HUES48 (cell line): ENCODE results near the gene SLC35G3.

ENCODE experiments used
- H3K27ac ChIP-seq: one replicate; pipeline ENCODE4 v1.7.0; 2013; ENCODE audit warnings: low read depth, low read length, inconsistent platforms
- H3K27me3 ChIP-seq: 2 replicates; pipeline ENCODE4 v1.6.1; 2013; ENCODE audit warnings: mild to moderate bottlenecking, low read length; ENCODE audit not compliant: control insufficient read depth, insufficient read depth
- H3K36me3 ChIP-seq: 2 replicates; pipeline ENCODE4 v1.6.1; 2013; ENCODE audit warnings: low read length; ENCODE audit not compliant: control insufficient read depth, insufficient read depth
- H3K4me1 ChIP-seq: 2 replicates; pipeline ENCODE4 v1.6.1; 2013; ENCODE audit warnings: mild to moderate bottlenecking, low read length; ENCODE audit not compliant: control insufficient read depth, insufficient read depth
- H3K4me3 ChIP-seq: 2 replicates; pipeline ENCODE4 v1.5.1; 2013; ENCODE audit warnings: mild to moderate bottlenecking, low read depth, low read length
- H3K9ac ChIP-seq: 2 replicates; pipeline ENCODE4 v1.6.1; 2013; ENCODE audit warnings: mild to moderate bottlenecking, low read depth, low read length, moderate library complexity
- H3K9me3 ChIP-seq: 2 replicates; pipeline ENCODE4 v1.6.1; 2013; ENCODE audit warnings: low read length; ENCODE audit not compliant: control insufficient read depth, insufficient read depth

The SLC35G3 gene

DNA sequence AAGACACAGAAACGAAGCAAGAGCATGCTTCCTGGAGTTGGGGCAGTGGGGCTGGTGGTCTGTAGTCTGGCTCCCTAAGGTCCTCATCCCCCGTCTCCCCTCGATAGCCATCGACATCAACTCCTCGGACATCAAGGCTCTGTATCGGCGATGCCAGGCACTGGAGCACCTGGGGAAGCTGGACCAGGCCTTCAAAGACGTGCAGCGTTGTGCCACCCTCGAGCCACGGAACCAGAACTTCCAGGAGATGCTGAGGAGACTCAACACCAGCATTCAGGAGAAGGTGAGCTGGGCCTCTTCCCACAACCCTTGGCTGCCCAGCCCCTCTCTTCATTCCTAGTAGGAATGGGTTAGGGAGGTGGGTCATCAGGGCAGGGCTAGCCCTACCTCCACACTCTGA lies 44.3 kb downstream of the SLC35G3 start:
- Histone ChIP-seq H3K4me1 (no peaks in the 10 kb centered on the region), H3K27ac (no peak overlapping the region), H3K9ac (no peak overlapping the region), H3K36me3 (no peaks in the 10 kb centered on the region), H3K9me3 (no peaks in the 10 kb centered on the region), H3K27me3 (no peaks in the 10 kb centered on the region), H3K4me3 (no peak overlapping the region)

DNA sequence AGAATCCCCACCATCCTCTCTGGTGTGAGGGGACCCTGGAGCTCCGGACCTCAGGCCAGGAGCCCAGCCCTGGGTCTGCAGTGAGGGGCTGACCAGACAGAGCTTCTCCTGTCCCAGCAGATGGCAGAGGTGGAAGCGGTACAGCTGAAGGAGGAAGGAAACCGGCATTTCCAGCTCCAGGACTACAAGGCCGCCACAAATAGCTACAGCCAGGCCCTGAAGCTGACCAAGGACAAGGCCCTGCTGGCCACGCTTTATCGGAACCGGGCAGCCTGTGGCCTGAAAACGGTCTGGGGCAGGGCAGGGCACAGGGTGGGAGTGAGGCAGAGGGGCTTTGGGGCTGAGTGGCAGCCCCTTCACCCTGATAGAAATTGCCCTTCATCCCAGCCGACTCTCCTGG lies 46.0 kb downstream of the SLC35G3 start:
- no peaks in the 10 kb centered on the region for H3K9me3 ChIP-seq
- H3K27ac ChIP-seq, result no peak overlapping the region
- no peaks in the 10 kb centered on the region for H3K4me1 ChIP-seq
- no peaks in the 10 kb centered on the region for H3K27me3 ChIP-seq
- H3K4me3 ChIP-seq, result no peak overlapping the region
- no peak overlapping the region for H3K9ac ChIP-seq
- no peaks in the 10 kb centered on the region for H3K36me3 ChIP-seq

DNA sequence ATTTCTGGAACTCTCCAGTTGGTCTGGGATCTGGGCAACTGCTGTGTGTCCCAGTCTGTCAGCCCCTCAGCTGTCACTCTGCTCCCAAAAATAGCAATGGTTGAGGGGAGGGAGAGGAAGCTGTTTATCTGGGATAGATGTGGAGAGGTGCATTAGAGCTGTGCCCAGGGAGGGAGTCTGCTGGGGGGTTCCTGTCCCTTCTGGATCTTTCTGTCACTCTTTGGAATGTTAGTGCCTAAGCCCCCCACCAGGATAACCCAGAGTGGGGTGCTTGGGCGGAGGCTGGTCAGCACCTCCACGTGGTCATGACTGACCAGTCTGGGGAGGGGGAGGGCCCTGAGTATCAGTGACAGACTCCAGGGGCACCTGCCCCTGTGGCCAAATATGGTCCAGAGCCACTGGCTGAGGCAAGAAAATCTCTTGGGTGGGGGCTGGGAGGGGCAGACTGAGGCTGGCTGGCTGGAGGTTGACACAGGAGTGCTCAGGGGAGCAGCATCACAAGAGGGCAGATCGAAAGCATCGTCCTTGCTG lies 46.8 kb downstream of the SLC35G3 start, which contains the start of gene UNC45B:
Gene UNC45B (plus strand): TSS at position 443 of the 531 bp plus-strand sequence. CDS start 447 bp downstream, outside the sequence.
- H3K4me3 ChIP-seq, result no peak within 1 kb of the TSS
- H3K27me3 ChIP-seq, result no peaks in the 10 kb centered on the region
- no peaks in the 10 kb centered on the region for H3K36me3 ChIP-seq
- H3K4me1 ChIP-seq, result no peaks in the 10 kb centered on the region
- no peak within 1 kb of the TSS for H3K27ac ChIP-seq
- H3K9ac ChIP-seq, result no peak within 1 kb of the TSS
- no peaks in the 10 kb centered on the region for H3K9me3 ChIP-seq

DNA sequence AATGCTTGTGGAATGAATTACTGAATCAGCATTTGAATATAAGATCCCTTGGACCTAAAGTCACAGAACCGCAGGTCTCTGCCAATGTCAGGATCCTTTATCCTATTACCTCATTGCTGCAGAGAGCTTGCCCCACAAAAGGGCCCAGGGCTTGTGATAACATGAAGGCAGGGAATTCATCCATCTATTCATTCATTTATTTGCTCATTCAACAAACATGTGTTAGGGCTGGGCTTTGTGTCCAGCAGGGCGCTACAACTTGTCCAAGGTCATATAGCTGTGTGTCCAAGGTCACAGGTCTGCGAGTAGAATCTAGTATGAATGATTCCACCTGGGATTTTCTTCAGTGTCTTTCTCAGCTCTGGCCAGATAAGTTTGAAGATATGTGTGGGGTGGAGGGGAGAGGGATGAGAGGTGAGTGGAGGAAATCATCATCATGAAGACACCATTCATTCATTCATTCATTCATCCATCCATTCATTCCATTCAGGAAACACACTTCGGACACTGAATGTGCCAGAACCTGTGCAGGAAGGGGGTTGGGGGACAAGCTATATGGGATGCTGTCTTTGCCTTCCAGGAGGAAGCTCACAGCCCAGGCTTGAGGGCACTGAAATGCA lies 47.9 kb downstream of the SLC35G3 start:
- H3K4me3 ChIP-seq, result no peak overlapping the region
- H3K4me1 ChIP-seq, result no peaks in the 10 kb centered on the region
- no peaks in the 10 kb centered on the region for H3K27me3 ChIP-seq
- H3K27ac ChIP-seq, result no peak overlapping the region
- H3K9ac ChIP-seq, result no peak overlapping the region
- no peaks in the 10 kb centered on the region for H3K36me3 ChIP-seq
- no peaks in the 10 kb centered on the region for H3K9me3 ChIP-seq

DNA sequence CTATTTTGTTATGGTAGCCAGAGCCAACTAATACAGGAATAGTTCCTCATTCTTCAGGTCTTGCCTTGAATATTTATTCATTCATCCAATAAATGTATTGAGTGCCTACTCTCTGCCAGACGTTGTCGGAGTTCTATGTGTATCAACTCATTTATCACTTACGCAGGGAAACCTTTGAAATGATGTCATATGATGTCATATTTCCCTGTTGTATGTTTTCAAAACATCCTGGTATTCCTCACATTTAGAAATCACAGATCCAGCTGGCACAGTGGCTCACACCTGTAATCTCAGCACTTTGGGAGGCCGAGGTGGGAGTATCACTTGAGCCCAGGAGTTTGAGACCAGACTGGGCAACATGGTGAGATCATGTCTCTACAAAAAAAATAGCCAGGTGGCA lies 49.4 kb downstream of the SLC35G3 start:
- H3K4me3 ChIP-seq, result no peak overlapping the region
- peaks cover 2% of the 10 kb centered on the region for H3K36me3 ChIP-seq
- H3K9ac ChIP-seq, result no peak overlapping the region
- H3K9me3 ChIP-seq, result no peaks in the 10 kb centered on the region
- H3K27ac ChIP-seq, result no peak overlapping the region
- no peaks in the 10 kb centered on the region for H3K27me3 ChIP-seq
- no peaks in the 10 kb centered on the region for H3K4me1 ChIP-seq
